AG04450 (cell line): ENCODE results near the gene PSMA2. TPM values are rescaled to one million over a fixed set of nuclear protein-coding genes. Genes with fewer than 3 reads are reported as not detected.

Source experiments
- CTCF ChIA-PET: fragments of 300-600, 350-600 bp; formaldehyde crosslinking; extraction: SDS; loops from one replicate; lab custom pipeline; 2022; ENCODE audit warnings: antibody characterized with exemption, inconsistent platforms; lab: Charles Lee
- POLR2A ChIA-PET: fragments of 350-600 bp; formaldehyde crosslinking; extraction: SDS; loops from one replicate; lab custom pipeline; 2021; ENCODE audit warnings: antibody characterized with exemption, inconsistent platforms; lab: Yijun Ruan, JAX
- DNase-seq: peaks from one replicate; pipeline ENCODE4 v3.0.0-alpha.2; 2011; ENCODE audit warnings: low read depth, low spot score
- H3K27ac ChIP-seq: one replicate; pipeline ENCODE4 v1.5.1; 2012; ENCODE audit warnings: low read depth, low read length, control low read depth
- H3K27me3 ChIP-seq: one replicate; pipeline ENCODE4 v1.6.0; 2012; ENCODE audit warnings: low read length; ENCODE audit not compliant: control insufficient read depth, insufficient read depth
- H3K4me3 ChIP-seq: 2 replicates; pipeline ENCODE4 v1.5.1; 2011; ENCODE audit warnings: mild to moderate bottlenecking, low read depth, low read length, control low read depth
- H3K9me3 ChIP-seq: 2 replicates; pipeline ENCODE4 v1.5.1; 2012; ENCODE audit warnings: low read length; ENCODE audit not compliant: control insufficient read depth, insufficient read depth
- polyA minus RNA-seq: library from RNA; depleted of rRNA, polyadenylated mRNA; stranded (reverse); fragments of >200 nt; gene quantifications from 2 replicates; pipeline ENCODE4 v1.2.3, GENCODE V29; 2011; rRNA and poly(A)+ RNA removed
- polyA plus RNA-seq: library from polyadenylated mRNA; depleted of rRNA; stranded (reverse); fragments of >200 nt; gene quantifications from 2 replicates; pipeline ENCODE4 v1.2.3, GENCODE V29; 2011; rRNA removed
- TF ChIP-seq, protein P1 (sequence below): IDR thresholded peaks from 2 replicates; pipeline ENCODE4 v1.5.1; 2011; ENCODE audit warnings: low read depth, low read length, control low read depth, inconsistent platforms

Gene PSMA2
- polyA plus RNA-seq (142 and 233 TPM in 2 replicates), polyA minus RNA-seq (12.2 and 17.3 TPM in 2 replicates)

DNA sequence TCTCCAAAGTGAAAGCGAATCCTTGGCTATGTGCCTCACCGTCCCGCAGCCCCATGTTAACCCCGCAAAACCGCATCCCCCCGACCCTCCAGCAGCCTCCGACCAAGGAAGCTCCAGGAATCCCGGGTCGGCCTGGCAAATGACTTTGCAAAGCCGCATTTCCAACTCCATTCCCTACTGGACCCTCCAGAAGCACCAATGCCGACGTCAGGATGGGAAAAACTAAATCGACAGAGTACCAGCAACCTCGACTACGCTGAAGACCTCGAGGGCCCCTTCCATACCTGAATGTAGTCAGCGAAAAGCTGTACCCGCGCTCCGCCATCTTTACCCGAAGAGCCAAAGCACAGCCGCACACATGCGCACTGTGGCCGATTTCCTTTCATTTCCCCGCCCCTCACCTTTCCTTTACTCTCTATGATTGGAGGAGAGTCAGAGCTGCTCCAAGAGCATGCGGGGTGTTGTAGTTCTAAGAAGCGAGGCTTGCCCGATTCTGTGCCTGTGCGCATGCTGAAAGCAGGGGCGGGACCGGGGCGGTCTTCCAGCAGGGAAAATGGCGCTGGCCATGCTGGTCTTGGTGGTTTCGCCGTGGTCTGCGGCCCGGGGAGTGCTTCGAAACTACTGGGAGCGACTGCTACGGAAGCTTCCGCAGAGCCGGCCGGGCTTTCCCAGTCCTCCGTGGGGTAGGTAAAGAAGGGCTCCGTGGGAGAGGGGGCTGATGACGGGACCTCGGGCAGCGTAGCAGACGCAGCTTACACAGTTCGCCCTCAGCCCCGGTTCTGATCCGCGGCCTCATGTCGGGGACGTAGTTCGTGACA lies at the start of gene PSMA2, which contains the start of gene MRPL32:
Gene PSMA2, minus strand, starts transcription at position 341 of the 818 bp plus-strand sequence. Its CDS starts 16 bp downstream, at position 325.
Gene MRPL32, plus strand, starts transcription at position 543 of the 818 bp plus-strand sequence. Its CDS starts 11 bp downstream, at position 554.
- DNase-seq = peak; percentile 93
- no peaks in the 10 kb centered on the region for H3K9me3 ChIP-seq
- ChIA-PET CTCF (interaction anchor here (0.7 to 2.7 kb wide), 11 partner anchors 9 to 991 kb away, joined by 3 to 22 read pairs (median 6); partner anchors contain the start of gene STK17A), POLR2A (interaction anchor here (0.6 to 1.7 kb wide), 8 partner anchors 9 to 936 kb away, joined by 3 to 10 read pairs (median 4); partner anchors contain the start of genes C7orf25 and COA1)
- no peaks in the 10 kb centered on the region for H3K27me3 ChIP-seq
- peak within 1 kb of the TSS; percentile 76 for H3K27ac ChIP-seq
- H3K4me3 ChIP-seq = peak within 1 kb of the TSS; percentile 93
- TF ChIP-seq, protein P1, sequence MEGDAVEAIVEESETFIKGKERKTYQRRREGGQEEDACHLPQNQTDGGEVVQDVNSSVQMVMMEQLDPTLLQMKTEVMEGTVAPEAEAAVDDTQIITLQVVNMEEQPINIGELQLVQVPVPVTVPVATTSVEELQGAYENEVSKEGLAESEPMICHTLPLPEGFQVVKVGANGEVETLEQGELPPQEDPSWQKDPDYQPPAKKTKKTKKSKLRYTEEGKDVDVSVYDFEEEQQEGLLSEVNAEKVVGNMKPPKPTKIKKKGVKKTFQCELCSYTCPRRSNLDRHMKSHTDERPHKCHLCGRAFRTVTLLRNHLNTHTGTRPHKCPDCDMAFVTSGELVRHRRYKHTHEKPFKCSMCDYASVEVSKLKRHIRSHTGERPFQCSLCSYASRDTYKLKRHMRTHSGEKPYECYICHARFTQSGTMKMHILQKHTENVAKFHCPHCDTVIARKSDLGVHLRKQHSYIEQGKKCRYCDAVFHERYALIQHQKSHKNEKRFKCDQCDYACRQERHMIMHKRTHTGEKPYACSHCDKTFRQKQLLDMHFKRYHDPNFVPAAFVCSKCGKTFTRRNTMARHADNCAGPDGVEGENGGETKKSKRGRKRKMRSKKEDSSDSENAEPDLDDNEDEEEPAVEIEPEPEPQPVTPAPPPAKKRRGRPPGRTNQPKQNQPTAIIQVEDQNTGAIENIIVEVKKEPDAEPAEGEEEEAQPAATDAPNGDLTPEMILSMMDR = no peak

DNA sequence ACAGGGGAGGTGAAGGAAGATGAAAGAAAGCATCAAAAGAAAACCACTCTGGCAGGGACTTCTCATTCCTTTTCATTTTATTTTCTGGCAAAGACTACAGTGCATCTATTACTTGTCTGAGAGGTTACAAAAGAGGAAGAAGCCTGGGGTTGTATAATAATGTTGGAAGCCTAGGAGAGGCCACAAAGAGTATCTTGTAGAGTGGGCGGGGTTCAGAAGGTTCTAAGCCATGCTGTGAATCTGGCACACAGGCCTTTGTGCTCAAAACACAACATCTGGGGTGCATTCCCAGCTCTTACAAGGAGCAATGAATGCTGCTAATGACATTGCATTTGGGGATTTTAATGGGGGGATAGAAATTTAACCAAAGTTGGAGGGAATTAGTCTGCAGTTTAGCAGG lies 49.6 kb upstream of the PSMA2 start:
- Histone ChIP-seq H3K27ac (no peak overlapping the region), H3K27me3 (peaks cover 11% of the 10 kb centered on the region), H3K4me3 (no peak overlapping the region), H3K9me3 (no peaks in the 10 kb centered on the region)
- POLR2A ChIA-PET = no interaction called here
- CTCF ChIA-PET = interaction anchor here (0.9 kb wide), 1 partner anchor 22 kb away, joined by 6 read pairs; no protein-coding TSS in a partner anchor
- DNase-seq = no peak
- TF ChIP-seq, protein P1 = no peak

DNA sequence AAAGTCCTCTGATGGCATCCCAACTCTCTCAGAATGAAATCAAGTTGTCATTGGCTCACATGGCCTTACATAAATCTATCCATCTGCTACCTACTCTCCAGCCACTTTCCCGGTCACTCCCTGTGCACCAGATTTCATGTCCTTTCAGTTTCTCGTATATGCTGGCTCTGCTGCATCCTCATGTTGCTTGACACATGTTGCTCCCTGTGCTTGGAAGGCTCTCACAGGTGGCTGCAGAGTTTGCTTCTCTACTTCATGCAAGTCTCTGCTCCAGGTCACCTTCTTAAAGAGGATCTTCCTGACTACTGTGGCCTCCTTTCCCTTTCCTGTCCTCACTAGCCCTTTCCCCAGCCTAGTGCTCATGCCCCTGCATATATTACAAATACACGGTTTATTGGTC lies 48.5 kb upstream of the PSMA2 start:
- Histone ChIP-seq H3K27me3 (peaks cover 11% of the 10 kb centered on the region), H3K27ac (no peak overlapping the region), H3K4me3 (no peak overlapping the region), H3K9me3 (no peaks in the 10 kb centered on the region)
- ChIA-PET POLR2A (no interaction called here), CTCF (no interaction called here)
- no peak for DNase-seq
- TF ChIP-seq, protein P1 = no peak

DNA sequence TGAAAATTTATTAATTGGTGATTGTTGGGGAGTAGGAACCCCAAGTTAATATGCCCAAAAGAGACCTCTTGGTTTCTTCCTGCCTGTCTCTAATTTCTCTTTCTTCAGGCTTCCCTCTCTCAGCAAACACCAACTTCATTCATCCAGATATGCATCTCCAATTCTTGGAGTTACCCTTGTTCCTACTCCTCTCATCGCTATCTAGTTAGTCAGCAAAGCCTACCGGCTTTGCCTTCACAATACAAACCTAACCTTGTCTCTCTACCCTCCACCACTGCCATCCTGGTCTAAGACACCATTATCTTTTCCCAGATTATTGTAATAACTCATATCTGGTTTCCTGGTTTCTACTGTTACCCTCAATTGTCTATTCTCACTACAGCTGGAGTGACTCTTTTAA lies 48.1 kb upstream of the PSMA2 start:
- TF ChIP-seq, protein P1 = no peak
- Histone ChIP-seq H3K9me3 (no peaks in the 10 kb centered on the region), H3K27me3 (peaks cover 14% of the 10 kb centered on the region), H3K4me3 (no peak overlapping the region), H3K27ac (no peak overlapping the region)
- CTCF ChIA-PET = no interaction called here
- DNase-seq = no peak
- POLR2A ChIA-PET = no interaction called here

DNA sequence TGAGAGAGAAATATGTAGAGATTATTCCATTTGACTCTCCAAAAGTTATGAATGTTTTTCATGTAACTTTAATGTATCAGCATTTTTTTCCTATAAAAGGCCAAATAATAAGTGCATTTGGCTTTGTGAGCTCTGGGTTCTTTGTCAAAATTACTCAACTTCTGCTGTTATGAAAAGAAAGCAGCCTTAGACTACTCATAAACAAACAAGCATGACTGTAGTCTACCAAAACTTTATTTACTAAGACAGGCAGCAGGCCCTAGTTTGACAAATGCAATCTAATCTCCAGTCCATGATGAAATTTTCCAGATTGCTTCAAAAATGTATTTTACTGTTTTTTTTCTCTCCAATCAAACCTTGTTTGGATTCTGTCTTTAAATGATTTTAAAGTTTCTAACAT lies 46.5 kb upstream of the PSMA2 start:
- POLR2A ChIA-PET = no interaction called here
- Histone ChIP-seq H3K9me3 (no peaks in the 10 kb centered on the region), H3K27ac (no peak overlapping the region), H3K27me3 (peaks cover 14% of the 10 kb centered on the region), H3K4me3 (no peak overlapping the region)
- TF ChIP-seq, protein P1 = no peak
- no peak for DNase-seq
- CTCF ChIA-PET = no interaction called here
